H9 (cell line): Measurements from ENCODE around the gene HYAL4. TPM values are rescaled to one million over a fixed set of nuclear protein-coding genes. Genes with fewer than 3 reads are reported as not detected.

Source experiments
- DNase-seq: peaks from one replicate; pipeline ENCODE4 v3.0.0-alpha.2; 2017
- H2AFZ ChIP-seq: one replicate; pipeline ENCODE4 v1.6.1; 2013; ENCODE audit warnings: mild to moderate bottlenecking, low read length, control low read depth, moderate library complexity
- H2AK5ac ChIP-seq: 2 replicates; pipeline ENCODE4 v1.6.1; 2013; ENCODE audit warnings: low read length, control low read depth, mixed read lengths; ENCODE audit not compliant: insufficient read length
- H2BK120ac ChIP-seq: one replicate; pipeline ENCODE4 v1.6.1; 2013; ENCODE audit warnings: low read depth, mild to moderate bottlenecking, low read length, control low read depth, inconsistent platforms; ENCODE audit not compliant: poor library complexity, severe bottlenecking
- H2BK12ac ChIP-seq: 2 replicates; pipeline ENCODE4 v1.6.1; 2013; ENCODE audit warnings: low read length, control low read depth, mixed read lengths, low read depth; ENCODE audit not compliant: insufficient read length
- H2BK15ac ChIP-seq: 2 replicates; pipeline ENCODE4 v1.6.1; 2013; ENCODE audit warnings: low read depth, low read length, control low read depth
- H2BK20ac ChIP-seq: one replicate; pipeline ENCODE4 v1.6.1; 2013; ENCODE audit warnings: low read depth, mild to moderate bottlenecking, low read length, control low read depth, inconsistent platforms; ENCODE audit not compliant: poor library complexity, severe bottlenecking
- H2BK5ac ChIP-seq: 2 replicates; pipeline ENCODE4 v1.6.1; 2013; ENCODE audit warnings: low read length, control low read depth, mixed read lengths; ENCODE audit not compliant: insufficient read length
- H3K14ac ChIP-seq: 2 replicates; pipeline ENCODE4 v1.6.1; 2013; ENCODE audit warnings: low read length, control low read depth; ENCODE audit not compliant: insufficient read depth
- H3K18ac ChIP-seq: 2 replicates; pipeline ENCODE4 v1.6.1; 2013; ENCODE audit warnings: low read depth, mild to moderate bottlenecking, mixed read lengths, low read length, control low read depth; ENCODE audit not compliant: insufficient read length
- H3K23ac ChIP-seq: 2 replicates; pipeline ENCODE4 v1.6.1; 2013; ENCODE audit warnings: low read length, control low read depth, mixed read lengths, low read depth; ENCODE audit not compliant: insufficient read length
- H3K23me2 ChIP-seq: 2 replicates; pipeline ENCODE4 v1.6.1; 2013; ENCODE audit warnings: low read depth, mild to moderate bottlenecking, mixed read lengths, low read length, control low read depth; ENCODE audit not compliant: insufficient read length, poor library complexity, severe bottlenecking
- H3K27ac ChIP-seq: 2 replicates; pipeline ENCODE4 v1.5.1; 2013; ENCODE audit warnings: low read length, control low read depth, mixed read lengths, low read depth; ENCODE audit not compliant: insufficient read length
- H3K27me3 ChIP-seq: 2 replicates; pipeline ENCODE4 v1.6.1; 2013; ENCODE audit warnings: low read length, control low read depth, inconsistent platforms; ENCODE audit not compliant: insufficient read depth
- H3K4ac ChIP-seq: 2 replicates; pipeline ENCODE4 v1.6.1; 2013; ENCODE audit warnings: low read depth, mild to moderate bottlenecking, control low read depth, inconsistent platforms, low read length, moderate library complexity
- H3K4me1 ChIP-seq: 2 replicates; pipeline ENCODE4 v1.6.1; 2013; ENCODE audit warnings: low read length, control low read depth, inconsistent platforms; ENCODE audit not compliant: insufficient read depth
- H3K4me2 ChIP-seq: 2 replicates; pipeline ENCODE4 v1.6.1; 2013; ENCODE audit warnings: low read length, control low read depth, mixed read lengths; ENCODE audit not compliant: insufficient read length, insufficient read depth
- H3K56ac ChIP-seq: 2 replicates; pipeline ENCODE4 v1.6.1; 2013; ENCODE audit warnings: low read depth, mild to moderate bottlenecking, mixed read lengths, low read length, control low read depth; ENCODE audit not compliant: insufficient read length
- H3K79me1 ChIP-seq: 2 replicates; pipeline ENCODE4 v1.6.1; 2013; ENCODE audit warnings: low read depth, mild to moderate bottlenecking, moderate library complexity, low read length, control low read depth, inconsistent platforms; ENCODE audit not compliant: insufficient read depth, poor library complexity, severe bottlenecking
- H3K79me2 ChIP-seq: 2 replicates; pipeline ENCODE4 v1.6.1; 2013; ENCODE audit warnings: low read length, control low read depth, inconsistent platforms; ENCODE audit not compliant: insufficient read depth
- H3K9ac ChIP-seq: 2 replicates; pipeline ENCODE4 v1.6.1; 2013; ENCODE audit warnings: low read length, control low read depth, mixed read lengths; ENCODE audit not compliant: insufficient read length; ENCODE audit errors: extremely low read depth
- H3K9me3 ChIP-seq: one replicate; pipeline ENCODE4 v1.6.1; 2013; ENCODE audit warnings: low read depth, low read length, inconsistent platforms; ENCODE audit not compliant: control insufficient read depth
- H3T11ph ChIP-seq: one replicate; pipeline ENCODE4 v1.6.1; 2013; ENCODE audit warnings: mild to moderate bottlenecking, low read length, control low read depth, inconsistent platforms
- H4K20me1 ChIP-seq: one replicate; pipeline ENCODE4 v1.6.1; 2013; ENCODE audit not compliant: control insufficient read depth, insufficient read length, insufficient read depth
- H4K5ac ChIP-seq: 2 replicates; pipeline ENCODE4 v1.6.1; 2013; ENCODE audit warnings: low read depth, mild to moderate bottlenecking, mixed read lengths, low read length, control low read depth; ENCODE audit not compliant: insufficient read length
- H4K8ac ChIP-seq: replicated peaks from 2 replicates; pipeline ENCODE4 v1.6.1; 2013; ENCODE audit warnings: low read length, control low read depth, mixed read lengths, low read depth; ENCODE audit not compliant: insufficient read length
- H4K91ac ChIP-seq: 2 replicates; pipeline ENCODE4 v1.6.1; 2013; ENCODE audit warnings: low read depth, mild to moderate bottlenecking, moderate library complexity, mixed read lengths, low read length, control low read depth; ENCODE audit not compliant: insufficient read length
- H3K27ac Mint-ChIP-seq, 3 experiments: 2 replicates in 2 of 3; 3 replicates in 1 of 3; pipeline ENCODE4 v1.8.0; 2020 to 2021; ENCODE audit warnings: mixed read lengths in 3 of 3, mild to moderate bottlenecking in 1 of 3, moderate library complexity in 1 of 3
- H3K27me3 Mint-ChIP-seq: 2 replicates; pipeline ENCODE4 v1.8.0; 2021; ENCODE audit warnings: low read depth, mild to moderate bottlenecking, moderate library complexity, mixed read lengths
- H3K36me3 Mint-ChIP-seq, 3 experiments: 2 replicates in 2 of 3; 3 replicates in 1 of 3; pipeline ENCODE4 v1.8.0; 2020 to 2021; ENCODE audit warnings: low read depth in 3 of 3, mixed read lengths in 3 of 3; ENCODE audit not compliant: insufficient read depth in 1 of 3
- H3K4me1 Mint-ChIP-seq, 2 experiments: 2 replicates each; pipeline ENCODE4 v1.8.0; 2020; ENCODE audit warnings: mixed read lengths in 2 of 2
- H3K4me3 Mint-ChIP-seq, 2 experiments: 2 replicates in 1 of 2; 3 replicates in 1 of 2; pipeline ENCODE4 v1.8.0; 2020 to 2021; ENCODE audit warnings: mild to moderate bottlenecking in 2 of 2, mixed read lengths in 2 of 2, moderate library complexity in 1 of 2
- H3K9me3 Mint-ChIP-seq, 2 experiments: 2 replicates in 1 of 2; 3 replicates in 1 of 2; pipeline ENCODE4 v1.8.0; 2020; ENCODE audit warnings: mild to moderate bottlenecking in 2 of 2, mixed read lengths in 2 of 2, moderate library complexity in 1 of 2
- WGBS: extraction: QIAGEN DNeasy Blood & Tissue Kit; methylation state at CpG from one replicate; pipeline ENCODE4 v1.1.7; 2013; ENCODE audit warnings: missing lambda C conversion rate, low lambda C conversion rate, mixed read lengths; ENCODE audit not compliant: insufficient read length; ENCODE audit errors: extremely low coverage; 5-methylcytosine and 5-hydroxymethylcytosine counted together
- total RNA-seq: library from RNA; stranded (reverse); gene quantifications from 2 replicates; pipeline ENCODE4 v1.2.1, GENCODE V29; 2021
- TF ChIP-seq, protein P1 (sequence below): fragments of 200-600 bp; sonication (generic); conservative IDR thresholded peaks from 3 replicates; pipeline ENCODE4 v1.8.0; 2021; ENCODE audit warnings: antibody characterized with exemption, mild to moderate bottlenecking

Gene HYAL4
- total RNA-seq, 1 experiment from 2014 or later, result not detected

DNA sequence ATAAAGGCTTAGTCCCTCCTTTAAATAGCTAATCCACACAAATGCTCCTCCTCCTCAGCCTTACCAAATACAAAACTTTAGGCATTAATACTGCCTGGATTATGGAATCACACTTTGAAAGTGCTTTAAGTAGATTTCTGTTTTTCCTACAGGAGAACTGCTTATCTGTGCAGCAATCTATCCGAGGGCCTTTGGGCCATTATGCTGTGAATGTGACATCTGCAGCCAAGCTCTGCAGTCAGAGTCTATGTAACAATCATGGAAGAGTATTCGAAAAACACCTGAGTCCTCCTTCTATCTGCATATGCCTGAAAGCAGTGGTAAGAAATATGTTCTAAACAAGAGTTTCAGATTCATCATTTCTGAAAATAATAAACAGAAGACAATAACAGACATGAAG lies 16.2 kb upstream of the HYAL4 start:
- no CpG with 5 or more reads among the region's 2 CpGs for WGBS
- H2BK120ac ChIP-seq, result no peak overlapping the region

More for the DNA sequence above, 16.2 kb upstream of the HYAL4 start:
- Mint-ChIP-seq H3K36me3 (0 out of 7 replicates have a peak, but pooled peaks cover 0 to 1% (median 0%) of the 10 kb centered on the region in 3 experiments), H3K4me3 (no peak overlapping the region), H3K27ac (no peak overlapping the region), H3K4me1 (peaks cover 3% of the 10 kb centered on the region in 2 experiments; a peak in 2 of 4 replicates), H3K27me3 (no peaks in the 10 kb centered on the region), H3K9me3 (no peaks in the 10 kb centered on the region)
- Histone ChIP-seq H4K91ac (no peak overlapping the region), H3K23ac (no peak overlapping the region), H3T11ph (no peak overlapping the region), H2AFZ (no peak overlapping the region), H3K23me2 (no peaks in the 10 kb centered on the region), H4K20me1 (no peaks in the 10 kb centered on the region), H3K9me3 (no peaks in the 10 kb centered on the region), H2BK5ac (no peak overlapping the region), H3K27ac (no peak overlapping the region), H3K27me3 (no peaks in the 10 kb centered on the region), H3K9ac (no peak overlapping the region), H3K4ac (no peak overlapping the region), H2AK5ac (no peak overlapping the region), H3K14ac (no peak overlapping the region), H2BK20ac (no peak overlapping the region), H3K18ac (no peak overlapping the region), H3K79me1 (no peaks in the 10 kb centered on the region), H3K4me1 (no peaks in the 10 kb centered on the region), H2BK12ac (no peak overlapping the region), H4K5ac (no peak overlapping the region), H3K79me2 (no peaks in the 10 kb centered on the region), H4K8ac (no peak overlapping the region), H3K56ac (no peak overlapping the region), H3K4me2 (no peak overlapping the region), H2BK15ac (no peak overlapping the region)
- no peak for DNase-seq
- TF ChIP-seq, protein P1, sequence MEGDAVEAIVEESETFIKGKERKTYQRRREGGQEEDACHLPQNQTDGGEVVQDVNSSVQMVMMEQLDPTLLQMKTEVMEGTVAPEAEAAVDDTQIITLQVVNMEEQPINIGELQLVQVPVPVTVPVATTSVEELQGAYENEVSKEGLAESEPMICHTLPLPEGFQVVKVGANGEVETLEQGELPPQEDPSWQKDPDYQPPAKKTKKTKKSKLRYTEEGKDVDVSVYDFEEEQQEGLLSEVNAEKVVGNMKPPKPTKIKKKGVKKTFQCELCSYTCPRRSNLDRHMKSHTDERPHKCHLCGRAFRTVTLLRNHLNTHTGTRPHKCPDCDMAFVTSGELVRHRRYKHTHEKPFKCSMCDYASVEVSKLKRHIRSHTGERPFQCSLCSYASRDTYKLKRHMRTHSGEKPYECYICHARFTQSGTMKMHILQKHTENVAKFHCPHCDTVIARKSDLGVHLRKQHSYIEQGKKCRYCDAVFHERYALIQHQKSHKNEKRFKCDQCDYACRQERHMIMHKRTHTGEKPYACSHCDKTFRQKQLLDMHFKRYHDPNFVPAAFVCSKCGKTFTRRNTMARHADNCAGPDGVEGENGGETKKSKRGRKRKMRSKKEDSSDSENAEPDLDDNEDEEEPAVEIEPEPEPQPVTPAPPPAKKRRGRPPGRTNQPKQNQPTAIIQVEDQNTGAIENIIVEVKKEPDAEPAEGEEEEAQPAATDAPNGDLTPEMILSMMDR, result no peak
